Pons (tissue), 1 donor: Measurements from ENCODE around the gene HYCC1.
"Not testable (repeated sequence)": the region's sequence is repeated elsewhere in the genome, so short reads cannot be mapped to it uniquely, and the experiment has no call there.

Source experiments
- DNase-seq: peaks from one replicate; pipeline ENCODE4 v3.0.0-alpha.2; 2016; ENCODE audit warnings: low spot score

HYCC1 gene

DNA sequence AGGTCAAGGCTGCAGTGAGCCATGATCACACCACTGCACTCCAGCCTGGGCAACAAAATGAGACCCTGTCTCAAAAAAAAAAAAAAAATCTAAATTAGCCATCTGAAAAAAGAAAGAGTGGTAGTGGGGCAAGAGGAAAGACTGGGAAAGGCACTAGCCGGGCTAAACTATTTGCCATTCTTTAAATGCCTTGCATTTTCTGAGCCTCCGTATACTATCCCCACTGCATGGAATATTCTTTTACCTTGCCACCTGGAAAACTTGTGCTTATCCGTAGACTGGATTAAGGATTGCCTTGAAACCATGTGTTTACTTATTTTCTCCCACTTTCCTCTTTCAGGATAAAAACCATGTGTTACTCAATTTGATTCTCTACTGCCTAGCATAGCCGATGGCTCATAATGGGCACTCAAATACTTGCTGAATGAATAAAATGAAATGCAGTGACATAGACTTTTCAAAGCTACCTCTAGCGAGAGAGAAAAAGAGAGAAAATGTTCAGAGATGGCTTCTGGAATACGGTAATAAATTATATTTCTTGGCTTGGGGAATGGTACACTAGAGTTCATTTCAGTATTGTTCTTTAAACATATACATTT is 30.6 kb downstream of the HYCC1 start:
- DNase-seq: no peak

DNA sequence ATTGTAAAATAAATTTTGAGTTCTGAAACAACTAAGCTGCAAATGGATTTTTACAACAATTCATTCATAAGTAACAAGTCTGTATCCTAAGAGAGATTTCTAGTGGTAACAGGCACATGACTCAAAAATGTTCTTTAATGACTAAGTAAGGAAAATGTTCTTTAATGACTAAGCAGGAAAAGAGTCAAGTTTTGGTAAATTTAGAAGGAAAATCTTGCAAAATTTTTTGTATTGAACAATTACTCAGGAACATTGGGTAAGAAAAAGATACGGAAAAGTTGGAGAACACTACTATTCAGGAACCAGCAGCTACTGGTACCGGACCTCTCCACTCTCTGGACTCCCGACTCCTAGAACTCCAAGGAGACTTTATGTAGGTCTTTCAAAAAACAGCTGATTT is 33.5 kb downstream of the HYCC1 start:
- no peak for DNase-seq

DNA sequence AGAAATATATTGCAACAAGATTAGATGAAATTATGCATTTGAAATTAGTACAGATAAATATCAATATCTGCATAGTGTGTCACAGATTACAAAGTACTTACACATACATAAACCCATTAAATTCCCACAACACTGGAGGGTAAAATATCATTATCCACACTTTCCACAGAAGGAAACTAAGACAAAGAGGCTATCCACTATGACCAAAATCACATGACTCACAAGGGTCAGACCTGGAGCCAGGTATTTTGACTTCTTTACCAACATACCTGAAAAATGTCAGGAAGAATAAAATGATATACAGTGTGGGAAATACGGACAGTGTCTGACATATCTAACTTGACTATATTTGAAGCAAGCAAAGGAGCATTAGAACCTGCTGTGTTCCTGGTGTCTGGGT is 34.1 kb downstream of the HYCC1 start:
- DNase-seq: no peak

DNA sequence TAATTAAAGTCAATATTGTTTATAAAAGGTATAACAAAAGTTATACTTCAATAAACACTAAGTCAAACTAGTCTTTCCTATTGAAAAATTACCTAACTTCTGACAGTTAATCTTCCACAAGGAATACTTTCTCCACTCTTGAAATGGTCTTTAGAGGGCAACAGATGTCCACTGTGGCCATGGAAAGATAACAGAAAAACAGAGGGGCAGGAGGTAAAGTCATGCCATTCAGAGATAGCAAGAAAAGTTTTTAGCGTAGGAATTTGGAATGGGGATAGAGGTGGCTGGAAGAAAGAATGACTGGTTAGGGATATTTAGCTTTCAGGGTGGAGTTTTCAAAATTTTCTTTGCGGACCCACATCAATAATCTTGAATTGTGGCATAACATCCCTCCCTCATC is 34.7 kb downstream of the HYCC1 start:
- DNase-seq: no peak

DNA sequence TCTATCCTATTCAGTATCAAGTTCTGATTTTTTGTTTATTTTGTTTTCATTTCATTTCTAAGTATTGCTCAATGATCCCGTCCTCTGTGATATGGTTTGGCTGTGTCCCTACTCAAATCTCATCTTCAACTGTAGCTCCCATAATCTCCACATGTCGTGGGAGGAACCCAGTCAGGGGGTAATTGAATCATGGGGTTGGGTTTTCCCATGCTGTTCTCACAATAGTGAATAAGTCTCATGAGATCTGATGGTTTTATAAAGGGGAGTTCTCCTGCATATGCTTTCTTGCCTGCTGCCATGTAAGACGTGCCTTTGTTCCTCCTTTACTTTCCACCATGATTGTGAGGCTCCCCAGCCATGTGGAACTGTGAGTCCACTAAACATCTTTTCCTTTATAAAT is 39.3 kb downstream of the HYCC1 start:
- DNase-seq: not testable (repeated sequence)

DNA sequence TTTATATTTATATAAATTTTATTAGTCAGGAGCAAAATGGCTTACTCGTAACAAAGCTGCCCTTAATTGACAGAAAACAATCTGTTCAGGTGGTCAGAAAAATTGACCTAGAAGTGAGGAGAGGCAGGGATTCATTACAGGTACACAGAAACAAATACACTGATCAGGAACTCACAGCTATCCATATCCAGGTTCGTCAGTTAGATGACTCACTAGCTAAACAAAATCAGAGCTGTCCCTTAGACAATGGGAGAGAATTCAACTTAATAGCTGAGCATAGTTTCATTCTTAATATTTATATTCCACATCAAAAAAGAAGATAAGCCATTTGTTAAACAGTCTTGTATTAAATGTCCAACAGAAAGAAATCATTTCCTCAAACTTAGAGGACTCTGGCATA is 41.7 kb downstream of the HYCC1 start:
- DNase-seq: no peak

DNA sequence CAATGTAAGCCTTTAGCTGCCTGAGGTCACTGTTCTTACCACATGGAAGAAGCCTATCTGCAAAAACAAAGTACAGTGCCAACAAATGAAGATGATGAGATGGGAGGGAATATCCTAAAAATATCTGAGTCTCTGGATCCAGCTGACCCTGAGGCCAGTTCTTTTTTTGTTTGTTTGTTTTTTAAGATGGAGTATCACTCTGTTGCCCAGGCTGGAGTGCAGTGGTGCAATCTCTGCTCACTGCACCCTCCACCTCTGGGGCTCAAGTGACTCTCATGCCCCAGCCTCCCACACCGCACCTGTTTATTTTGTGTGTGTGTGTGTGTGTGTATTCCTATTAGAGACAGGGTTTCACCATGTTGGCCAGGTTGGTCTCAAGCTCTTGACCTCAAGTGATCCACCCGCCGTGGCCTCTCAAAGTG is 44.9 kb downstream of the HYCC1 start:
- DNase-seq: no peak
